Adrenal gland (tissue), 5 donors: ENCODE data around the gene SWAP70.

Experiments
- CTCF ChIP-seq, 6 experiments: fragments of 450-650 bp in 4 of 6; fragments of 200-600 bp in 2 of 6; sonication (generic) in 1 of 6; IDR thresholded peaks; 1 replicate in 5 of 6; 2 replicates in 1 of 6; pipeline versions ENCODE4 v1.5.1 to v1.8.0; 2016 to 2021; ENCODE audit warnings: antibody characterized with exemption in 6 of 6, mild to moderate bottlenecking in 2 of 6, moderate library complexity in 1 of 6
- POLR2A ChIP-seq, 2 donors: fragments of 450-650 bp; IDR thresholded peaks; one replicate each; pipeline ENCODE4 v1.6.1; 2017; ENCODE audit warnings: antibody characterized with exemption in 2 of 2, mild to moderate bottlenecking in 2 of 2, moderate library complexity in 1 of 2
- donor health status: DM: no; HTN: no; CAD: no.

DNA sequence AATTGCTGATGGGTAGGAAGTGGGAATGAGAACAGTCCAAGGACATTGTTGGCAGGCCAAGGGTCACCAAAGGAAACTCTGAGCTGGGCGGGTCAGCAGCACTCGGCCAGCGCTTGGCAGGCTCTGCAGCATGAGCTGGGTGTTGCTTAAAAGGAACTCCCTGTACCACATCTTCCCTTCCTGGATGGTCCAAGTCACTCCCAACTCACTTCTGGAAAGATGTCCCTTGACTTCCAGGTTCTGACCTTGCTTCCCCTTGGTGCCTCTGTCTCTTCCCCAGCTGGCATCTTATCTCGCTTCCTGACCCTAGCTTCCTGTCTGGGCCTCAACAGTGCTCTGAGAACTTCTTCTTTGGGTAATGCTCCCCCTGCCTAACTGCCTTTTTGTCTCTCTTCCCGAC is 24.8 kb upstream of the SWAP70 start:
- TF ChIP-seq CTCF (IDR thresholded peaks at IDR 0.05) (no peak), POLR2A (IDR thresholded peaks at IDR 0.05) (no peak)
